Urothelium cell line (cell line): ENCODE data around the gene PTDSS2.
"Not testable (repeated sequence)": the region's sequence is repeated elsewhere in the genome, so short reads cannot be mapped to it uniquely, and the experiment has no call there.

Source experiments
- DNase-seq: peaks from one replicate; pipeline ENCODE4 v3.0.0; 2011; ENCODE audit warnings: low spot score, mixed read lengths
- FAIRE-seq: peaks from 2 replicates; lab custom pipeline; 2011; peaks lifted over from hg19 to GRCh38; lab: Jason Lieb, UNC

The PTDSS2 gene

GRCh38 chr11:413120-414081, 36.7 kb upstream of the PTDSS2 start:
- FAIRE-seq = no peak
- no peak for DNase-seq

GRCh38 chr11:414318-414857, 35.7 kb upstream of the PTDSS2 start:
- DNase-seq (no peak), FAIRE-seq (no peak)

- DNase-seq = no peak
Measured at GRCh38 chr11:415640-416041, 34.4 kb upstream of the PTDSS2 start.

GRCh38 chr11:416051-416756, 33.9 kb upstream of the PTDSS2 start:
- DNase-seq (no peak), FAIRE-seq (no peak)

More at GRCh38 chr11:415640-416041, 34.4 kb upstream of the PTDSS2 start:
- no peak for FAIRE-seq

GRCh38 chr11:416757-417621, 33.1 kb upstream of the PTDSS2 start:
- DNase-seq (no peak), FAIRE-seq (no peak)

- FAIRE-seq (no peak), DNase-seq (no peak)
Measured at GRCh38 chr11:417652-418342, 32.3 kb upstream of the PTDSS2 start.

- FAIRE-seq (no peak), DNase-seq (no peak)
Measured at GRCh38 chr11:418343-419247, 31.5 kb upstream of the PTDSS2 start.

- no peak for FAIRE-seq
Measured at GRCh38 chr11:419248-420005, 30.7 kb upstream of the PTDSS2 start.

GRCh38 chr11:420054-420910, 29.8 kb upstream of the PTDSS2 start:
- no peak for FAIRE-seq
- DNase-seq = no peak

More at GRCh38 chr11:419248-420005, 30.7 kb upstream of the PTDSS2 start:
- DNase-seq = no peak

GRCh38 chr11:420911-421321, 29.2 kb upstream of the PTDSS2 start:
- FAIRE-seq = no peak
- DNase-seq = no peak

- DNase-seq (no peak), FAIRE-seq (no peak)
Measured at GRCh38 chr11:422249-422656, 27.8 kb upstream of the PTDSS2 start.

GRCh38 chr11:424232-424631, 25.8 kb upstream of the PTDSS2 start:
- FAIRE-seq (no peak), DNase-seq (no peak)

- DNase-seq, FAIRE-seq: not testable (repeated sequence)
Measured at GRCh38 chr11:424766-425165, 25.3 kb upstream of the PTDSS2 start.

GRCh38 chr11:425301-425700, 24.8 kb upstream of the PTDSS2 start:
- DNase-seq = no peak
- FAIRE-seq = no peak

- DNase-seq = no peak
- no peak for FAIRE-seq
Measured at GRCh38 chr11:426851-427250, 23.2 kb upstream of the PTDSS2 start.

GRCh38 chr11:428295-428694, 21.8 kb upstream of the PTDSS2 start:
- no peak for DNase-seq
- FAIRE-seq = no peak

- no peak for DNase-seq
Measured at GRCh38 chr11:429391-429790, 20.7 kb upstream of the PTDSS2 start.

More at GRCh38 chr11:429391-429790, 20.7 kb upstream of the PTDSS2 start:
- no peak for FAIRE-seq
